Suppressor macrophage treated with lipopolysaccharide for 4 hours (primary cell): ENCODE results near the gene SPCS2.
"Not testable (repeated sequence)": the region's sequence is repeated elsewhere in the genome, so short reads cannot be mapped to it uniquely, and the experiment has no call there.

Source experiments
- DNase-seq: peaks from one replicate; pipeline ENCODE4 v3.0.0-alpha.2; 2020

Gene SPCS2

GRCh38 chr11:74950374-74950969 is 1.4 kb downstream of the SPCS2 start:
- no peak for DNase-seq

GRCh38 chr11:74951226-74951625 is 2.2 kb downstream of the SPCS2 start:
- DNase-seq = no peak

GRCh38 chr11:74952752-74953151 is 3.7 kb downstream of the SPCS2 start:
- DNase-seq = no peak

GRCh38 chr11:74953451-74953850 is 4.4 kb downstream of the SPCS2 start:
- DNase-seq = no peak

GRCh38 chr11:74954199-74954598 is 5.1 kb downstream of the SPCS2 start:
- no peak for DNase-seq

- DNase-seq = peak; percentile 73
These were observed 7.4 kb downstream of the SPCS2 start for GRCh38 chr11:74956397-74957015.

- no peak for DNase-seq
These were observed 9.0 kb downstream of the SPCS2 start for GRCh38 chr11:74957937-74958629.

GRCh38 chr11:74960128-74960527 is 11.1 kb downstream of the SPCS2 start:
- DNase-seq = not testable (repeated sequence)

- DNase-seq = no peak
These were observed 17.6 kb downstream of the SPCS2 start for GRCh38 chr11:74966651-74967050.

GRCh38 chr11:74970852-74971395 is 21.9 kb downstream of the SPCS2 start:
- DNase-seq = no peak

GRCh38 chr11:74971424-74971823 is 22.4 kb downstream of the SPCS2 start:
- no peak for DNase-seq

- no peak for DNase-seq
These were observed 29.0 kb downstream of the SPCS2 start for GRCh38 chr11:74978041-74978440.

GRCh38 chr11:74980634-74981033 is 31.6 kb downstream of the SPCS2 start:
- no peak for DNase-seq

- DNase-seq = no peak
These were observed 32.8 kb downstream of the SPCS2 start for GRCh38 chr11:74981888-74982287.

GRCh38 chr11:74984070-74984469 is 35.0 kb downstream of the SPCS2 start:
- DNase-seq = no peak

- no peak for DNase-seq
These were observed 35.7 kb downstream of the SPCS2 start for GRCh38 chr11:74984730-74985129.

GRCh38 chr11:74988541-74989259 is 39.6 kb downstream of the SPCS2 start, which contains the start of gene NEU3:
Gene NEU3, plus strand, starts transcription at chr11:74988933. Its CDS starts 128 bp downstream, at chr11:74989061.
- peak; percentile 68 for DNase-seq

GRCh38 chr11:74989260-74989638 is 40.2 kb downstream of the SPCS2 start:
- DNase-seq = peak; percentile 59

- peak; percentile 85 for DNase-seq
These were observed 41.1 kb downstream of the SPCS2 start for GRCh38 chr11:74990150-74990549.

GRCh38 chr11:74990941-74991340 is 41.9 kb downstream of the SPCS2 start:
- no peak for DNase-seq

- no peak for DNase-seq
These were observed 43.8 kb downstream of the SPCS2 start for GRCh38 chr11:74992852-74993251.

GRCh38 chr11:75000975-75001354 is 51.9 kb downstream of the SPCS2 start:
- DNase-seq = no peak

GRCh38 chr11:75001686-75002085 is 52.6 kb downstream of the SPCS2 start:
- no peak for DNase-seq
